Motor neuron (in vitro differentiated cells): ENCODE data around the gene ARL2BP. TPM values are rescaled to one million over a fixed set of nuclear protein-coding genes. Genes with fewer than 3 reads are reported as not detected.

Experiments
- ATAC-seq, 8 experiments: fragments of 200-7000 bp; cut with Tn5 transposase; replicated peaks in 6 of 8; 2 replicates each; pipeline ENCODE4 v1.8.0; 2021; ENCODE audit warnings: mild to moderate bottlenecking in 8 of 8, moderate library complexity in 8 of 8
- H3K27ac ChIP-seq, 2 donors: fragments of 250-450 bp; sonication (Bioruptor Pico); 2 replicates each; pipeline ENCODE4 v1.9.0; 2021; ENCODE audit warnings: antibody characterized with exemption in 2 of 2, mild to moderate bottlenecking in 2 of 2, moderate library complexity in 1 of 2
- H3K4me1 ChIP-seq, 2 donors: fragments of 250-450 bp; sonication (Bioruptor Pico); replicated peaks in 1 of 2; 2 replicates each; pipeline ENCODE4 v1.6.1; 2021; ENCODE audit warnings: antibody characterized with exemption in 2 of 2, mild to moderate bottlenecking in 2 of 2, moderate library complexity in 1 of 2
- H3K4me3 ChIP-seq, 5 donors: fragments of 250-450 bp; sonication (Bioruptor Pico); 2 replicates each; pipeline ENCODE4 v1.9.0; 2021; ENCODE audit warnings: antibody characterized with exemption in 5 of 5, mild to moderate bottlenecking in 5 of 5, moderate library complexity in 4 of 5
- WGBS, 10 experiments: fragments of 450-650 bp; shearing (Covaris generic); methylation state at CpG; one replicate each; pipeline ENCODE4 v1.0.0; 2022; 5-methylcytosine and 5-hydroxymethylcytosine counted together
- in situ Hi-C, 9 experiments: fragments of 400-800 bp; cut with MboI; loops; one replicate each; pipeline ENCODE4 v1.15.0; 2021; ENCODE audit warnings: low sequenced_read_pairs in 9 of 9, low pct_unique_long_range_greater_than_20kb in 2 of 9; ENCODE audit not compliant: unreplicated experiment in 9 of 9
- total RNA-seq, 8 experiments: library from RNA; unstranded; fragments of 300-600 nt; gene quantifications; 2 replicates each; pipeline versions ENCODE4 v1.2.3 to v1.2.4, GENCODE V29; 2022

ARL2BP gene
- total RNA-seq, 8 experiments from 2014 or later = 27.6 to 69.4 (median 41.7) TPM

DNA sequence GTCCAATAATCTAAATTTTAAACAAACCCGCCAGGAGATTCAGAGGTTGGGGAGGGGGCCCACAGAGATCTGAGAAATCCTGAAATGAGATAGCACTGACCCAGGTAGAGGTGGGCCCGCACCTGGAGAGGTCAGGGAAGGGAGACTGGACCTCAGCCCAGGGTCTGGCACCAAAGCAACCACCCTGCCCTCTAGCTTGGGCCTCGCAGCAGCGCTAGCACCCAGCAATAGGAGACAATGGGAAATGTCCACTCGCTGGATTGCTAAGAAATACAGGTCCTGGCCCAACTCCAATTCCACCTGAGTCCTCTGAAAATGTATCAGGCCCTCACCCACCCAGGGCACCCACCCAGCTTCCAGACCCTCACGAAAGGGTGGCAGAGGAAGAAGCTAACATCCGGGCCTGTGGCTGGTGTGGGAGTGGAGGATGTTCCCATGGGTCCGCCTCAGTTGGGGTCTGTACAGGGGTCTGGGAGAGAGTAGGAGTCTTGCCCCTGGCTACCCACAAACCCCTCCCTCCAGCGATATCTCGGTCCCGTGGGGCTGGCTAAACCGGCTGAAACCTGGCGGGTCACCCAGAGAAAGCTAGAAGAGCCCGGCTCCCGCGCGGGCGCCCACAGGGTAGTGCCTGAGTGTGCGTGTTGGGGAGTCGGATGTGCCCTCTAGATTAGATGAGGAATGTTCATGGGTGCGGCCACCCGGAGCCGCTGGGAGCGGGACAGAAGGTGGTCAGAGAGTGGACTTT, 38.3 kb downstream of the ARL2BP start:
- WGBS, 10 experiments = 0 to 86% (median 34%) methylated on average over 1 to 6 of the region's 24 CpGs; no CpG with 5 or more reads in 4 of the 10 experiments
- ATAC-seq = peak in 3 of 8 experiments; percentile 19 to 45 (median 20)

GRCh38 chr16:57283959-57284208, 38.8 kb downstream of the ARL2BP start:
- H3K4me1 ChIP-seq = no peaks in the 10 kb centered on the region
- in situ Hi-C loops = no loop called here
- no peak for ATAC-seq
- WGBS, 10 experiments = no CpG with 5 or more reads among the region's 14 CpGs
- peak overlapping the region in 4 of 5 donors; percentile 36 to 58 (median 46) for H3K4me3 ChIP-seq
- H3K27ac ChIP-seq = no peak overlapping the region

More for the DNA sequence above, 38.3 kb downstream of the ARL2BP start:
- in situ Hi-C loops = no loop called here
- Histone ChIP-seq H3K27ac (no peak overlapping the region), H3K4me3 (peak overlapping the region in 1 of 5 donors; percentile 36), H3K4me1 (no peaks in the 10 kb centered on the region)

GRCh38 chr16:57284209-57284951, 39.3 kb downstream of the ARL2BP start, which contains the start of gene PLLP:
Gene PLLP, minus strand, starts transcription at chr16:57284672. Its CDS starts 132 bp downstream, at chr16:57284540.
- H3K4me1 ChIP-seq = no peaks in the 10 kb centered on the region
- WGBS, 10 experiments = 0% methylated on average over 5 to 7 of the region's 95 CpGs; no CpG with 5 or more reads in 7 of the 10 experiments
- peak within 1 kb of the TSS; percentile 36 to 58 (median 43) for H3K4me3 ChIP-seq
- H3K27ac ChIP-seq = no peak within 1 kb of the TSS
- in situ Hi-C loops = no loop called here
- ATAC-seq = peak; percentile 62 to 89 (median 76)

GRCh38 chr16:57284952-57285363, 39.9 kb downstream of the ARL2BP start:
- no peak overlapping the region for H3K27ac ChIP-seq

GRCh38 chr16:57285379-57285778, 40.3 kb downstream of the ARL2BP start:
- ATAC-seq = no peak
- H3K4me1 ChIP-seq = no peaks in the 10 kb centered on the region
- 68 to 100% (median 93%) methylated on average over 1 to 4 of the region's 5 CpGs; no CpG with 5 or more reads in 3 of the 10 experiments for whole genome bisulfite sequencing, 10 experiments
- no peak overlapping the region for H3K4me3 ChIP-seq
- in situ Hi-C loops = no loop called here
- H3K27ac ChIP-seq = no peak overlapping the region

More at GRCh38 chr16:57284952-57285363, 39.9 kb downstream of the ARL2BP start:
- H3K4me1 ChIP-seq = no peaks in the 10 kb centered on the region
- WGBS, 10 experiments = 4 to 100% (median 47%) methylated on average over 2 to 20 of the region's 22 CpGs; no CpG with 5 or more reads in 3 of the 10 experiments
- in situ Hi-C loops = no loop called here
- ATAC-seq = no peak
- H3K4me3 ChIP-seq = peak overlapping the region; percentile 36 to 58 (median 43)

- Histone ChIP-seq H3K4me3 (no peak overlapping the region), H3K4me1 (no peaks in the 10 kb centered on the region), H3K27ac (no peak overlapping the region)
- in situ Hi-C loops = no loop called here
- WGBS, 10 experiments = 50 to 81% (median 71%) methylated on average over 1 to 7 of the region's 14 CpGs; no CpG with 5 or more reads in 5 of the 10 experiments
- peak in 3 of 8 experiments; percentile 22 to 41 (median 29) for ATAC-seq
Measured at GRCh38 chr16:57289391-57290257, 44.6 kb downstream of the ARL2BP start.

GRCh38 chr16:57297856-57298255, 52.8 kb downstream of the ARL2BP start:
- H3K4me3 ChIP-seq = no peak overlapping the region
- in situ Hi-C loops = no loop called here
- peaks cover 0 to 4% of the 10 kb centered on the region in 2 donors for H3K4me1 ChIP-seq
- ATAC-seq = no peak
- 42 to 82% (median 69%) methylated on average over 1 to 9 of the region's 13 CpGs; no CpG with 5 or more reads in 6 of the 10 experiments for WGBS, 10 experiments
- no peak overlapping the region for H3K27ac ChIP-seq

- H3K4me1 ChIP-seq = peaks cover 0 to 4% of the 10 kb centered on the region in 2 donors
- ATAC-seq = peak; percentile 13 to 39 (median 32)
- H3K27ac ChIP-seq = peak overlapping the region; percentile 51 to 70
- in situ Hi-C loops = no loop called here
- H3K4me3 ChIP-seq = peak overlapping the region; percentile 43 to 69 (median 56)
- 0 to 41% (median 18%) methylated on average over 1 to 11 of the region's 14 CpGs for WGBS, 10 experiments
Measured at GRCh38 chr16:57299009-57299718, 54.1 kb downstream of the ARL2BP start.

DNA sequence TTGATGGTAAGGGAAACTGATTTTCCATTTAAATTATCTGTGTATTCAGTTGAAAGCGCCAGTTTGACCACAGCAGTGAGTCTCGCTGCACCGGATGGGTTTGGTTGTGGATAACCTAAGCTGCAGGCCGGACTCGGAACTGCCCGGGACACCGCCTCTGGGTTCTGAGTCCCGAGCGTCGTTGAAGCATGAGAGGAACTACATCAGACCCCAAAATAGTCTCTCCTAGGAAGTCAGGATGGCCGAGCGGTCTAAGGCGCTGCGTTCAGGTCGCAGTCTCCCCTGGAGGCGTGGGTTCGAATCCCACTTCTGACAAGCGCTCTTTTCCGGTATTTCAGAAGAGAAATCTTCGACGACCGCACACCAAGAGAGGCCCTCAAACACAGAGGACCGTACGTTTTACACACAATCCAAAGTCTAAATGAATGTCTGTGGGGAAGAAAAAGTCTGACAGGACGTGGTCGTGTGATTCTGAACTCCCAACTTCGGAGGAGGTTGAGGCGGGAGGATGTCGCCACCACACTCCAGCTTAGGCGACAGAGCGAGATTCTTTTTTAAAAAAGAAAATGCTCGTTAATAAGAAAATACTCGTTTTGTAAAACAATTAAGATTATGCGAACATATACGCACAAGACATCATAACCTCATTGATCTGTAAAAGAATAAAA, 54.8 kb downstream of the ARL2BP start:
- H3K27ac ChIP-seq = peak overlapping the region; percentile 51 to 70

GRCh38 chr16:57300387-57301125, 55.5 kb downstream of the ARL2BP start:
- Histone ChIP-seq H3K27ac (peak overlapping the region; percentile 43 to 58), H3K4me1 (peaks cover 0 to 4% of the 10 kb centered on the region in 2 donors), H3K4me3 (peak overlapping the region; percentile 43 to 69 (median 56))
- in situ Hi-C loops = loop anchor here (5.0 to 25.0 kb wide), 5 partner anchors 112 to 212 kb away; partner anchors contain the start of gene CCL17 (in 2 of the 9)
- WGBS, 10 experiments = 0 to 24% (median 1%) methylated on average over 1 to 17 of the region's 36 CpGs
- ATAC-seq = peak; percentile 77 to 89 (median 86)

More for the DNA sequence above, 54.8 kb downstream of the ARL2BP start:
- peak; percentile 70 to 80 (median 73) for ATAC-seq
- in situ Hi-C loops = loop anchor here (5.0 to 25.0 kb wide), 5 partner anchors 112 to 212 kb away; partner anchors contain the start of gene CCL17 (in 2 of the 9)
- Histone ChIP-seq H3K4me3 (peak overlapping the region; percentile 43 to 69 (median 56)), H3K4me1 (peaks cover 0 to 4% of the 10 kb centered on the region in 2 donors)
- WGBS, 10 experiments = 0 to 3% (median 1%) methylated on average over 6 to 21 of the region's 35 CpGs
